ENCODE data around the gene APOB. TPM values are rescaled to one million over a fixed set of nuclear protein-coding genes. Genes with fewer than 3 reads are reported as not detected.

APOB gene
- total RNA-seq, 1 donor = under 0.01 TPM

DNA sequence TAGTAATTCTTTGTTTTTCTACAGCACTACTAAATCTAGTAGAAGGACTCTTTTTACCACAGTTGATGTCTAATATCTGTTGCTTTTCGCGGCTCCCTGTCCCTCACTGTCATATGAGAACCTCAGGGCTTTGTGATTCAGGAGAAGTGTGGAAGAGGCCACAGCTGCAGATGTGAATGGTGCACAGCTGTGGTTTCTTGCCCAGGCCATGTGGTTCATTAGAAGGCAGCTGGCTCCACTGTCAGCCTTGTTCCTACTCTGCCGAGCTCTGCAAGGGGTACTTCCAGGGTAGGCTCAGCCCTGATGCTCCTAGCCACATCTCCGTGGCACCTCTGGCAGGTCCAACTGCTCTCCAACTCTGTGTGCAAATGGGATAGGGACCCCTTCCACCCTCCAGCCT lies 83.9 kb downstream of the APOB start:
- TF ChIP-seq, protein P1, sequence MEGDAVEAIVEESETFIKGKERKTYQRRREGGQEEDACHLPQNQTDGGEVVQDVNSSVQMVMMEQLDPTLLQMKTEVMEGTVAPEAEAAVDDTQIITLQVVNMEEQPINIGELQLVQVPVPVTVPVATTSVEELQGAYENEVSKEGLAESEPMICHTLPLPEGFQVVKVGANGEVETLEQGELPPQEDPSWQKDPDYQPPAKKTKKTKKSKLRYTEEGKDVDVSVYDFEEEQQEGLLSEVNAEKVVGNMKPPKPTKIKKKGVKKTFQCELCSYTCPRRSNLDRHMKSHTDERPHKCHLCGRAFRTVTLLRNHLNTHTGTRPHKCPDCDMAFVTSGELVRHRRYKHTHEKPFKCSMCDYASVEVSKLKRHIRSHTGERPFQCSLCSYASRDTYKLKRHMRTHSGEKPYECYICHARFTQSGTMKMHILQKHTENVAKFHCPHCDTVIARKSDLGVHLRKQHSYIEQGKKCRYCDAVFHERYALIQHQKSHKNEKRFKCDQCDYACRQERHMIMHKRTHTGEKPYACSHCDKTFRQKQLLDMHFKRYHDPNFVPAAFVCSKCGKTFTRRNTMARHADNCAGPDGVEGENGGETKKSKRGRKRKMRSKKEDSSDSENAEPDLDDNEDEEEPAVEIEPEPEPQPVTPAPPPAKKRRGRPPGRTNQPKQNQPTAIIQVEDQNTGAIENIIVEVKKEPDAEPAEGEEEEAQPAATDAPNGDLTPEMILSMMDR (IDR thresholded peaks at IDR 0.05; ENCODE audit: extremely low read depth, low read depth, low read length) = no peak
- no peak overlapping the region for H3K4me2 ChIP-seq (ENCODE audit: insufficient read depth, low read length)
- no peak overlapping the region for H3K4me3 ChIP-seq (ENCODE audit: insufficient read depth, low read length)
- no peak overlapping the region for H3K27ac ChIP-seq (ENCODE audit: low read depth, low read length)
- no peaks in the 10 kb centered on the region for H3K4me1 ChIP-seq (ENCODE audit: insufficient read depth, low read length)
- no peaks in the 10 kb centered on the region for H3K9me3 ChIP-seq (ENCODE audit: low read depth, low read length)
- no peaks in the 10 kb centered on the region for H3K79me2 ChIP-seq (ENCODE audit: insufficient read depth, low read length)
- no peak overlapping the region for H2AFZ ChIP-seq (ENCODE audit: low read length)
- no peaks in the 10 kb centered on the region for H3K36me3 ChIP-seq (ENCODE audit: insufficient read depth, low read length)
- DNase-seq (ENCODE audit: insufficient read length, low spot score, missing footprints) = no peak
- no peaks in the 10 kb centered on the region for H3K27me3 ChIP-seq (ENCODE audit: insufficient read depth, low read length)
- no peaks in the 10 kb centered on the region for H4K20me1 ChIP-seq (ENCODE audit: insufficient read depth, low read length)

DNA sequence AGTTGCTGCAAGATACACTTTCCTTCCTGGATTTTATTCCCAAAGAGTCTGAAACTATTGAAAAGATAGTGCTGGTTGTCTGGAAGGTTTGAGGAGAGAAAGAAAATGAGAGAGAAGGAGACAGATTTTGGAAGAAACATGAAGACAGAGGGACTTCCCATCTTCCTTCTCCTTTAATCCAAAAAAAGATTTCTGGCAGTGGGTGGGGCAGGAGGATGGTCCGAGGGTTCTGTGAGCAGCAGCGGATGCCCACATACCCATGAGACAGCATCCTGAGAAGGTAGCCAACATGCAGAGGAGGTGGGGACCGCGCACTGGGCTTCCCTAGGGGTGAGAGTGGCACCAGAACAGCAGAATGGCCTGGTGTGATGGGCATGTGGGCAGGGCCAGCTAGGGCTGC lies 84.6 kb downstream of the APOB start:
- H3K36me3 ChIP-seq (ENCODE audit: insufficient read depth, low read length) = no peaks in the 10 kb centered on the region

DNA sequence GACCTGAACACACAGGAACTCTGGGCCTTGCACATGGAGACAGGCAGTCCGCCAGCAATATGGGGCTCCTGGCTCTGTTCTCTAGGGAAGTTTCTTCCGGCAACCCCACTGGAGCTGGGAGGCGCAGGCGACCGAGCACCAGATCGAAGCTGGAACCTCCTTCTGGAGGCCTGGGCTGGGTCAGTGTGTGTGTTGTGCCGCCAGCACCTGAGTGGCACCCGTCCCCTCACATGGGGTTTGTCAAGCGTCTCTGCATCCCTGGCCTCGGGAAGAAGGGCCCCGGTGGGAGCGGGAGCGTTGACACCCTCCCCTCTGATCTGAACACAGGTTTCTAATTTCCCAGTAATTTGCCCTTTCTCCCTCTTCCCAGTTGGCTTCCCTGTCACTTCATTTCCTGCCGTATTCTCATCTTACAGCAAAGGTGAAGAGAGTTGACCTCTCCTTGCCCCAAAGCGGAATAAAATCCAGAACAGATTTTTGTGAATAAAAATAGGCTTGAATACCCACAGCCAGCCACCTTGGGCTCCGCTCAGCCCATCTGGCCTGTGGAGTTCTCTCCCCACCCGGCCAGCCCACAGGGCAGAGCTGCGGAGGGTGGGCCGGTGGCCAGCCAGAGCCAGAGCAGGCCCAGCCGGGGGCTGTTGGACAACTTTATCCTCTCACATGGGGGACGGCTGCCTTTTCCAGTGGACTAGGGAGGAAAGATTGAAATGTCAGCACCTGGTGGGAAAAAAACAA lies 85.9 kb downstream of the APOB start:
- TF ChIP-seq, protein P1 (IDR thresholded peaks at IDR 0.05; ENCODE audit: extremely low read depth, low read depth, low read length) = no peak
- DNase-seq (ENCODE audit: insufficient read length, low spot score, missing footprints) = no peak
- H2AFZ ChIP-seq (ENCODE audit: low read length) = no peak overlapping the region
- H3K79me2 ChIP-seq (ENCODE audit: insufficient read depth, low read length) = no peaks in the 10 kb centered on the region
- no peaks in the 10 kb centered on the region for H3K36me3 ChIP-seq (ENCODE audit: insufficient read depth, low read length)
- no peak overlapping the region for H3K27ac ChIP-seq (ENCODE audit: low read depth, low read length)
- no peaks in the 10 kb centered on the region for H3K4me1 ChIP-seq (ENCODE audit: insufficient read depth, low read length)
- H3K27me3 ChIP-seq (ENCODE audit: insufficient read depth, low read length) = no peaks in the 10 kb centered on the region
- H3K9me3 ChIP-seq (ENCODE audit: low read depth, low read length) = no peaks in the 10 kb centered on the region
- no peak overlapping the region for H3K4me3 ChIP-seq (ENCODE audit: insufficient read depth, low read length)
- no peaks in the 10 kb centered on the region for H4K20me1 ChIP-seq (ENCODE audit: insufficient read depth, low read length)
- H3K4me2 ChIP-seq (ENCODE audit: insufficient read depth, low read length) = no peak overlapping the region

More for the DNA sequence above, 84.6 kb downstream of the APOB start:
- Histone ChIP-seq H3K4me3 (ENCODE audit: insufficient read depth, low read length) (no peak overlapping the region), H2AFZ (ENCODE audit: low read length) (no peak overlapping the region), H3K27me3 (ENCODE audit: insufficient read depth, low read length) (no peaks in the 10 kb centered on the region), H3K79me2 (ENCODE audit: insufficient read depth, low read length) (no peaks in the 10 kb centered on the region), H3K4me2 (ENCODE audit: insufficient read depth, low read length) (no peak overlapping the region), H3K4me1 (ENCODE audit: insufficient read depth, low read length) (no peaks in the 10 kb centered on the region), H3K9me3 (ENCODE audit: low read depth, low read length) (no peaks in the 10 kb centered on the region), H4K20me1 (ENCODE audit: insufficient read depth, low read length) (no peaks in the 10 kb centered on the region), H3K27ac (ENCODE audit: low read depth, low read length) (no peak overlapping the region)
- no peak for DNase-seq (ENCODE audit: insufficient read length, low spot score, missing footprints)
- TF ChIP-seq, protein P1 (IDR thresholded peaks at IDR 0.05; ENCODE audit: extremely low read depth, low read depth, low read length) = no peak

DNA sequence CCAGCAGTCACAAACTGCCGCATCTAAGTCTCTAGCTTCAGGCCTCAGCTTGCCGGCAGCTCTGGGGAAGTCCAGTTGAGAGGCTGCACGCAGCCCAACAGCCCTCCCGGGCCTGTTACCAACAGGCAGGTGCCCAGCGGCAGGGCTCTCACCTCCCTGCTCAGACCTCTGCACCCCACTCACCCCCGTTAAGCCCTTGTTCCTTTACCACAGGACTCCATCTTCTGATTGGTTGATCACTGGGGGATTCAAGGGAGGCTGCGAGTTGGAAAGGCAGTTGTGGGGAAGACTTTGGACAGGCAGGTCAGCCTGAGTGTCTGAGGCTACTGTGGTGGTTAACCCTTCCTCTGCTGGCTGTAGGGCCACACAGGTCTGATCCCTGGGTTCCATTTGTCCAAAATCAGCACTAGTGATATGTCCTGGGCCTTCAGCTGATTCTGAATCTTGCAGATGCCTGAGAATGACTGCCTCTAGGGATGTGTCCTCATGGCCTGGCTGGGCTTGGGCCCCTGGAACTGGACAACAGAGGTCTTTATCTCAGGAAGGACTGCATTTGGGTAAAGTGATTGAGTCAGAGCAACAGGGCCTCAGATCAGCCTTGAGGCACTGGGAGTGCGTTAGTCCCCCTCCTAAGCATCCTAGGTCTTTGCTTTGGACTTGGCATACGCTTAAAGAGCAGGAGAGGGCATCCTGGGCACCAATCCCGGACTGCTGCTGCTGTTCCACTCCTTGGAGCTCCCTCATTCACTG lies 88.4 kb downstream of the APOB start:
- Histone ChIP-seq H3K4me1 (ENCODE audit: insufficient read depth, low read length) (no peaks in the 10 kb centered on the region), H4K20me1 (ENCODE audit: insufficient read depth, low read length) (no peaks in the 10 kb centered on the region), H3K27me3 (ENCODE audit: insufficient read depth, low read length) (no peaks in the 10 kb centered on the region), H3K9me3 (ENCODE audit: low read depth, low read length) (no peaks in the 10 kb centered on the region), H3K36me3 (ENCODE audit: insufficient read depth, low read length) (no peaks in the 10 kb centered on the region), H3K79me2 (ENCODE audit: insufficient read depth, low read length) (no peaks in the 10 kb centered on the region), H2AFZ (ENCODE audit: low read length) (no peak overlapping the region), H3K4me2 (ENCODE audit: insufficient read depth, low read length) (no peak overlapping the region), H3K4me3 (ENCODE audit: insufficient read depth, low read length) (no peak overlapping the region), H3K27ac (ENCODE audit: low read depth, low read length) (no peak overlapping the region)
- no peak for DNase-seq (ENCODE audit: insufficient read length, low spot score, missing footprints)
- TF ChIP-seq, protein P1 (IDR thresholded peaks at IDR 0.05; ENCODE audit: extremely low read depth, low read depth, low read length) = no peak

Data from osteoblast (primary cell).